Panc1 (cell line): ENCODE data around the gene IMPDH2.

Experiments used
- CTCF ChIP-seq: fragments of 450-650 bp; IDR thresholded peaks from 2 replicates; pipeline ENCODE4 v1.5.1; 2017; ENCODE audit warnings: mild to moderate bottlenecking
- REST ChIP-seq, 2 experiments: IDR thresholded peaks; 2 replicates each; pipeline ENCODE4 v1.6.1; 2011 to 2012; ENCODE audit warnings: low read depth in 2 of 2, control low read depth in 1 of 2, low read length in 1 of 2, mild to moderate bottlenecking in 1 of 2, moderate library complexity in 1 of 2; ENCODE audit not compliant: insufficient read depth in 1 of 2
- SIN3A ChIP-seq: IDR thresholded peaks from 2 replicates; pipeline ENCODE4 v1.6.1; 2012; ENCODE audit warnings: low read depth, mild to moderate bottlenecking, low read length, moderate library complexity, borderline replicate concordance; ENCODE audit not compliant: insufficient read depth
- TCF7L2 ChIP-seq: IDR thresholded peaks from 2 replicates; pipeline ENCODE4 v1.6.1; 2011; ENCODE audit warnings: mild to moderate bottlenecking, low read depth, low read length, inconsistent platforms

GRCh38 chr3:48989126-48989795 is 39.9 kb downstream of the IMPDH2 start:
- no peak for TF ChIP-seq CTCF
- TF ChIP-seq REST (IDR thresholded peaks at IDR 0.05; ENCODE audit: insufficient read depth in 1 of 2, low read depth in 2 of 2, low read length in 1 of 2) = no peak
- TF ChIP-seq TCF7L2 = no peak; the same call in 1 of the 2 replicates
- TF ChIP-seq SIN3A = no peak
